HEK293T (cell line): ENCODE measurements around the gene WBP2.

ENCODE experiments used
- CTCF ChIA-PET: fragments of 350-600 bp; formaldehyde crosslinking; extraction: SDS; loops from one replicate; lab custom pipeline; 2021; ENCODE audit warnings: antibody characterized with exemption, inconsistent platforms; lab: Yijun Ruan, JAX
- POLR2A ChIA-PET: fragments of 350-600 bp; formaldehyde crosslinking; extraction: SDS; loops from one replicate; lab custom pipeline; 2020; ENCODE audit warnings: antibody characterized with exemption, inconsistent platforms; lab: Yijun Ruan, JAX
- DNase-seq: peaks from one replicate; pipeline ENCODE4 v3.0.0; 2012; ENCODE audit warnings: mixed read lengths; ENCODE audit errors: extremely low spot score
- ARNT ChIP-seq: fragments of 450-650 bp; IDR thresholded peaks from 2 replicates; pipeline ENCODE4 v1.6.1; 2017; ENCODE audit warnings: mild to moderate bottlenecking
- BHLHE40 ChIP-seq: fragments of 450-650 bp; IDR thresholded peaks from 2 replicates; pipeline ENCODE4 v1.6.1; 2016; ENCODE audit warnings: mild to moderate bottlenecking, moderate library complexity, borderline replicate concordance
- CTBP1 ChIP-seq: fragments of 450-650 bp; IDR thresholded peaks from 2 replicates; pipeline ENCODE4 v1.6.1; 2016; ENCODE audit warnings: borderline replicate concordance
- ELF4 ChIP-seq: fragments of 450-650 bp; IDR thresholded peaks from 2 replicates; pipeline ENCODE4 v1.6.1; 2017; ENCODE audit warnings: antibody characterized with exemption
- FOXA1 ChIP-seq: fragments of 450-650 bp; IDR thresholded peaks from 2 replicates; pipeline ENCODE4 v1.6.1; 2016; ENCODE audit warnings: mild to moderate bottlenecking
- FOXK2 ChIP-seq: fragments of 450-650 bp; IDR thresholded peaks from 2 replicates; pipeline ENCODE4 v1.6.1; 2016; ENCODE audit warnings: mild to moderate bottlenecking
- FOXM1 ChIP-seq: fragments of 450-650 bp; IDR thresholded peaks from 2 replicates; pipeline ENCODE4 v1.6.1; 2017; ENCODE audit warnings: mild to moderate bottlenecking, borderline replicate concordance
- HDGF ChIP-seq: fragments of 450-650 bp; IDR thresholded peaks from 2 replicates; pipeline ENCODE4 v1.6.1; 2017; ENCODE audit warnings: antibody characterized with exemption, borderline replicate concordance
- L3MBTL2 ChIP-seq: fragments of 450-650 bp; conservative IDR thresholded peaks from 2 replicates; pipeline ENCODE4 v1.6.1; 2016; ENCODE audit warnings: mild to moderate bottlenecking
- LEF1 ChIP-seq: fragments of 450-650 bp; IDR thresholded peaks from 2 replicates; pipeline ENCODE4 v1.6.1; 2017; ENCODE audit warnings: mild to moderate bottlenecking, borderline replicate concordance
- NFRKB ChIP-seq: fragments of 450-650 bp; IDR thresholded peaks from 2 replicates; pipeline ENCODE4 v1.6.1; 2016; ENCODE audit warnings: mild to moderate bottlenecking, moderate library complexity
- SP1 ChIP-seq: fragments of 450-650 bp; IDR thresholded peaks from 2 replicates; pipeline ENCODE4 v1.6.1; 2017
- SUZ12 ChIP-seq: fragments of 450-650 bp; IDR thresholded peaks from 2 replicates; pipeline ENCODE4 v1.6.1; 2016; ENCODE audit warnings: mild to moderate bottlenecking
- TARDBP ChIP-seq: fragments of 450-650 bp; IDR thresholded peaks from 2 replicates; pipeline ENCODE4 v1.6.1; 2016
- ZNF384 ChIP-seq: fragments of 450-650 bp; IDR thresholded peaks from 2 replicates; pipeline ENCODE4 v1.6.1; 2016
- TF ChIP-seq, protein P1 (sequence below): fragments of 450-650 bp; IDR thresholded peaks from 2 replicates; pipeline ENCODE4 v1.6.1; 2016

WBP2 gene

DNA sequence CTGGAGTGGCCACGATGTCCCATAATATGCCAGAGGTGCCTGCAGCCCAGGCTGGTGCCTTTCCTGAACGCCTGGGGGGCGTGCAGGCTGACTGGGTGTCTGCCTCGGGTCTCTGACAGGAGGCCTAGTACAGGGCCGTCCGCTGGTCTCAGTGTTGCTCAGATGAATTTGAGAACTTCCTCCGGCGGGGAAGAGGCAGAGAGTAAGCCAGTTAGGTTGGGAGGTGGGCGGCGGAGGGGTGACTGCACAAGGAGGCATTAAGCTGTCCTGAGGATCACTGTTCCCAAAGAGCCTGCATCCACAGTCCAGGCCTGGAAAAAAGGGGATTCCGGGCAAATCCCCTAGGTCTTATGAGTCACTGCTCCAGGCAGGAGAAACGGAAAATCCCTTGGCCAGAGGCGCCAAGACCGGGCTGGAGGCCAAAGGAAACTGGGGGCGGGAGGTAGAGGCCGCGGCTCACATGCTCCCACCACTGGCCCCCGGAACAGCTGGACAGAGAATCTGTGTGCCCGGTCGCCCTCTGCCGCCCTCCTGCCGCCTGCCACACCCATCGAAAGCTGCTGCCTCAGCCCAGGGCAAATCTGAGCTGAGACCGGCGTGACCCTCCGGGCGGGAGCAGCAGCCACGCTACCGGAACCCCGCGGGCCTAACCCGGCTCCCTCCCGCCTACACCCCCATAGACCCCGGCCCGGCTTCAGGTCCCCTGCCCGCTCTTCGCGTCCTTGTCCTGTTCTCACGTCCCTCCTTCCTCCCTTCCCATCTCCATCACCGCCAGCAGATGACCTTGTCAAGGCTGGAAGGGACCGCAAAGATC is 22.0 kb upstream of the WBP2 start:
- POLR2A ChIA-PET = interaction anchor here (0.9 to 4.4 kb wide), 4 partner anchors 16 to 27 kb away, joined by 3 to 26 read pairs (median 6); partner anchors contain the start of genes TRIM65 and WBP2

DNA sequence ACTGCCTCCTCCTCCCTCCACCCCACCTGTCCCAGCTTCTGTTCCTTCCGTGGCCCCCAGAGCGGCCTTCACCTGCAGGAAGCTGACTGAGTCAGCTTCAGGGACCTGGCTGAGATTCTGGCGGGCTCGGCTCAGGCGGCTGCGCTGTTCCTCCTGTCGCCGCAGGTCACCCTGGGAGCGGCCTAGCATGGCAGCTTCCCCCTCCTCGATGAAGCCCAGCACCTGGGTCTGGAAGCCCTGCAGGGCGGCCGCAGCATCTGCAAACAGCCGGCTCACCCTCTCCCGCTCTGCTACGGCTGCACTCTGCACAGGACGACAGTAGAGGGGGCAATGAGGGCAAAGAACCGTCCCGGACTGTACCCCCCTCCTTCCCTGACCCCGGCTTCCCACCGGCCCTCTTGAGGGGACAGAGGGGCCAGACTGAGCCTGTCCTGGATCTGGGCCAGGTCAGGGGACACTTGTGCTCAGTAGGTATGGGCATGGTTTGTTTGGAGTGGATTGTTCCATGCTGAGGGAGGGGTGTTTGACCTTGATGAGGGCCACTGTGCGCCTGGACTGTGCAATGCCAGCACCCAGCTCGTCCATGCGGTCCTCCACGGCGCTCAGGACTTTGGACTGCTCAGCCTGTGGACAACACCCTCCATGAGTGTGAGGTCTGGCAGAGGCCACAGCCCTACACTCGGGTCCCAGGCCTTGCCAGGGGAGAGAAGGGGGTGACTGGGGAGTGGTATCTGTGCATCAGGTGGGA is 21.2 kb upstream of the WBP2 start:
- TF ChIP-seq BHLHE40 = no peak
- TF ChIP-seq HDGF = no peak
- no peak for TF ChIP-seq TARDBP
- TF ChIP-seq NFRKB = no peak
- TF ChIP-seq, protein P1, sequence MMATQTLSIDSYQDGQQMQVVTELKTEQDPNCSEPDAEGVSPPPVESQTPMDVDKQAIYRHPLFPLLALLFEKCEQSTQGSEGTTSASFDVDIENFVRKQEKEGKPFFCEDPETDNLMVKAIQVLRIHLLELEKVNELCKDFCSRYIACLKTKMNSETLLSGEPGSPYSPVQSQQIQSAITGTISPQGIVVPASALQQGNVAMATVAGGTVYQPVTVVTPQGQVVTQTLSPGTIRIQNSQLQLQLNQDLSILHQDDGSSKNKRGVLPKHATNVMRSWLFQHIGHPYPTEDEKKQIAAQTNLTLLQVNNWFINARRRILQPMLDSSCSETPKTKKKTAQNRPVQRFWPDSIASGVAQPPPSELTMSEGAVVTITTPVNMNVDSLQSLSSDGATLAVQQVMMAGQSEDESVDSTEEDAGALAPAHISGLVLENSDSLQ = no peak
- no peak for TF ChIP-seq FOXM1
- TF ChIP-seq L3MBTL2 = no peak
- TF ChIP-seq CTBP1 = no peak
- TF ChIP-seq FOXK2 = no peak
- no peak for TF ChIP-seq SP1
- no peak for TF ChIP-seq FOXA1
- no peak for TF ChIP-seq ZNF384
- TF ChIP-seq LEF1 = no peak
- TF ChIP-seq ELF4 = no peak
- ChIA-PET POLR2A (interaction anchor here (1.0 to 4.4 kb wide), 3 partner anchors 20 to 92 kb away, joined by 3 to 26 read pairs (median 8); partner anchors contain the start of genes TRIM65, UNK and WBP2), CTCF (interaction anchor here (1.0 to 1.7 kb wide), 2 partner anchors 15 to 204 kb away, joined by 3 to 6 read pairs; no protein-coding TSS in a partner anchor)
- no peak for DNase-seq

More for the DNA sequence above, 22.0 kb upstream of the WBP2 start:
- DNase-seq = no peak
- CTCF ChIA-PET = interaction anchor here (0.6 to 1.5 kb wide), 5 partner anchors 16 to 649 kb away, joined by 3 to 10 read pairs (median 4); no protein-coding TSS in a partner anchor
- TF ChIP-seq FOXM1 (no peak), NFRKB (no peak), BHLHE40 (no peak)
- TF ChIP-seq, protein P1 = no peak

GRCh38 chr17:75875940-75876189 is 20.7 kb upstream of the WBP2 start:
- DNase-seq = no peak
- TF ChIP-seq FOXA1 = no peak
- TF ChIP-seq LEF1 = no peak
- TF ChIP-seq CTBP1 = no peak
- TF ChIP-seq ARNT = no peak
- TF ChIP-seq FOXK2 = no peak
- TF ChIP-seq, protein P1 = no peak
- no peak for TF ChIP-seq BHLHE40
- TF ChIP-seq L3MBTL2 = no peak
- TF ChIP-seq SUZ12 = no peak
- TF ChIP-seq HDGF = no peak
- no peak for TF ChIP-seq FOXM1
- TF ChIP-seq SP1 = no peak
- ChIA-PET POLR2A (interaction anchor here (1.0 to 4.4 kb wide), 3 partner anchors 20 to 91 kb away, joined by 3 to 26 read pairs (median 8); partner anchors contain the start of genes TRIM65, UNK and WBP2), CTCF (interaction anchor here (1.0 to 1.7 kb wide), 2 partner anchors 15 to 204 kb away, joined by 3 to 6 read pairs; no protein-coding TSS in a partner anchor)

- DNase-seq = no peak
- ChIA-PET CTCF (interaction anchor here (1.0 to 1.7 kb wide), 2 partner anchors 14 to 205 kb away, joined by 3 to 6 read pairs; no protein-coding TSS in a partner anchor), POLR2A (interaction anchor here (1.0 to 4.4 kb wide), 4 partner anchors 11 to 91 kb away, joined by 3 to 26 read pairs (median 6); partner anchors contain the start of genes TRIM65, UNK and WBP2)
- no peak for TF ChIP-seq ELF4
- no peak for TF ChIP-seq FOXK2
- no peak for TF ChIP-seq SUZ12
These were observed 20.2 kb upstream of the WBP2 start for GRCh38 chr17:75875182-75875939.
